ENCODE measurements around the gene RAP2C.

DNA sequence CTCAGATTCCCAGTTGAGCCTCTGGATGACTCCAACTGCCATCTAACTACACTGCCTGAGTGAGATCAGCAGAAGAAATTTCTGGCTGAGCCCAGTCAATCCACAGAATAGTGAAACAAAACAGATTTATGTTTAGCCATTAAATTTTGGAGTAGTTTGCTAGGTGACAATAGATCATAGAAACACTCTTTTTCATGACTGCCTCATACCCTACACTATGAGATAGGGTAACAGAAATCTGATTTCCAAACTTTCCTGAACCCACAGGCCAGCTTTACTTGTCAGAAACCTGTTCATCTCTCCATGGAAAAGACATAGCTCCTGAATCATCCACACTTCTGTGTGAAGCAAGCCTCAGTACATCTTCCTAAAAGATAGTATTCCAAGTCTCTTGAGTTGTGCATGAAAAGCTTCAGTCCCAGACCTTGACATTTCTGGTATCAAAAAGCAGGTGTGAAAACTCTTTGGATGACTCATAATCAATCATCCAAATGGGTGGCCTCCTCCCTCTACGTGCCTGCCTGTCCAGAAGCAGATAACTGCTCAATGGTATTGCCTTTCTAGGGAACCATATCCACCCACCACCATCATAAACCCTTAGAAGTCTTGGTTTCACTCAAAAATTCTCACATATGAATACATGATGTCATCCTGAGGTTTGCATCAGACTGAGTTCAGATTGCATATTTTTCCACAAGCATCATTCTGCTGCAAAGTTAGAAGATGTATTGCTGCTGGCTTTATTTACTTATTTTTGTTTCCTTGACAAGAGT, 47.5 kb upstream of the RAP2C start:
- TF ChIP-seq, protein P1, sequence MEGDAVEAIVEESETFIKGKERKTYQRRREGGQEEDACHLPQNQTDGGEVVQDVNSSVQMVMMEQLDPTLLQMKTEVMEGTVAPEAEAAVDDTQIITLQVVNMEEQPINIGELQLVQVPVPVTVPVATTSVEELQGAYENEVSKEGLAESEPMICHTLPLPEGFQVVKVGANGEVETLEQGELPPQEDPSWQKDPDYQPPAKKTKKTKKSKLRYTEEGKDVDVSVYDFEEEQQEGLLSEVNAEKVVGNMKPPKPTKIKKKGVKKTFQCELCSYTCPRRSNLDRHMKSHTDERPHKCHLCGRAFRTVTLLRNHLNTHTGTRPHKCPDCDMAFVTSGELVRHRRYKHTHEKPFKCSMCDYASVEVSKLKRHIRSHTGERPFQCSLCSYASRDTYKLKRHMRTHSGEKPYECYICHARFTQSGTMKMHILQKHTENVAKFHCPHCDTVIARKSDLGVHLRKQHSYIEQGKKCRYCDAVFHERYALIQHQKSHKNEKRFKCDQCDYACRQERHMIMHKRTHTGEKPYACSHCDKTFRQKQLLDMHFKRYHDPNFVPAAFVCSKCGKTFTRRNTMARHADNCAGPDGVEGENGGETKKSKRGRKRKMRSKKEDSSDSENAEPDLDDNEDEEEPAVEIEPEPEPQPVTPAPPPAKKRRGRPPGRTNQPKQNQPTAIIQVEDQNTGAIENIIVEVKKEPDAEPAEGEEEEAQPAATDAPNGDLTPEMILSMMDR (IDR thresholded peaks at IDR 0.05; ENCODE audit: extremely low read depth in 1 of 2, insufficient read depth in 1 of 2, low read depth in 1 of 2, low read length in 2 of 2), result no peak
- TF ChIP-seq POLR2AphosphoS5 (IDR thresholded peaks at IDR 0.05; ENCODE audit: insufficient read depth, low read depth, low read length) (no peak), POLR2A (IDR thresholded peaks at IDR 0.05; ENCODE audit: low read depth, low read length) (no peak), EZH2 (IDR thresholded peaks at IDR 0.05; ENCODE audit: borderline replicate concordance, low read depth, low read length, severe bottlenecking) (no peak), FOS (IDR thresholded peaks at IDR 0.05; ENCODE audit: borderline replicate concordance, insufficient read depth, low read length) (no peak), MYC (IDR thresholded peaks at IDR 0.05; ENCODE audit: low read depth, low read length) (no peak)
- TF ChIP-seq, protein P2, sequence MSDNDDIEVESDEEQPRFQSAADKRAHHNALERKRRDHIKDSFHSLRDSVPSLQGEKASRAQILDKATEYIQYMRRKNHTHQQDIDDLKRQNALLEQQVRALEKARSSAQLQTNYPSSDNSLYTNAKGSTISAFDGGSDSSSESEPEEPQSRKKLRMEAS (IDR thresholded peaks at IDR 0.05; ENCODE audit: insufficient read depth, insufficient read length), result no peak
